Thyroid gland (tissue), 4 donors: ENCODE results near the gene MYO10.

Experiments used
- CTCF ChIP-seq, 6 experiments: fragments of 200-600 bp in 3 of 6; fragments of 450-650 bp in 3 of 6; sonication (generic) in 3 of 6; IDR thresholded peaks; one replicate each; pipeline ENCODE4 v1.5.1; 2016 to 2019; ENCODE audit warnings: antibody characterized with exemption in 6 of 6, mild to moderate bottlenecking in 2 of 6, inconsistent platforms in 1 of 6, moderate library complexity in 1 of 6
- POLR2A ChIP-seq, 2 donors: fragments of 450-650 bp; IDR thresholded peaks; one replicate each; pipeline ENCODE4 v1.6.1; 2017; ENCODE audit warnings: antibody characterized with exemption in 2 of 2, mild to moderate bottlenecking in 2 of 2, moderate library complexity in 1 of 2

GRCh38 chr5:16673241-16674201 lies 262.6 kb downstream of the MYO10 start:
- no peak for TF ChIP-seq POLR2A (IDR thresholded peaks at IDR 0.05)
- no peak for TF ChIP-seq CTCF (IDR thresholded peaks at IDR 0.05)
